MM.1S (cell line): ENCODE measurements around the gene CTSF.

ENCODE experiments used
- EZH2 ChIP-seq: fragments of 300-600 bp; sonication (generic); optimal IDR thresholded peaks from 2 replicates; pipeline ENCODE3; 2017; ENCODE audit warnings: low read depth, mild to moderate bottlenecking, antibody characterized with exemption, low read length, mixed read lengths
- EZH2phosphoT487 ChIP-seq: fragments of 300-600 bp; sonication (generic); IDR thresholded peaks from 2 replicates; pipeline ENCODE4 v1.6.1; 2018; ENCODE audit warnings: antibody characterized with exemption, low read length
- TF ChIP-seq, protein P1 (sequence below): fragments of 300-600 bp; sonication (generic); IDR thresholded peaks from 2 replicates; pipeline ENCODE4 v1.5.1; 2016; ENCODE audit warnings: antibody characterized with exemption, low read length, mixed read lengths

DNA sequence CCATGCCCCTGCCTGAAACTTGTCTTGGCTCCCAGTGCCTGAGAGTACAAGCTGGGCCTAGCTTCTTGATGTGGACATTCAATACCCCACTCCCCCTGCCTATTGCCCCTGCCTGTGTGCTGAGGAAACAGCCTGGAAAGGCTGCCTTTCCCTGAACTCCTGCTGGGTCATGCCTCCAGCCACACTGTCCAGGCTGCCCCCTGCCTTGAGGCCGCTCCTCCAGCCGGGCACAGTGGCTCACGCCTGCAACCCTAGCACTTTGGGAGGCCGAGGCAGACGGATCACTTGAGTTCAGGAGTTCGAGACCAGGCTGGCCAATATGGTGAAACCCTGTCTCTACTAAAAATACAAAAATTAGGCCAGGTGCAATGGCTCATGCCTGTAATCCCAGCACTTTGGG, 34.7 kb upstream of the CTSF start:
- TF ChIP-seq EZH2phosphoT487 (no peak), EZH2 (no peak)
- TF ChIP-seq, protein P1, sequence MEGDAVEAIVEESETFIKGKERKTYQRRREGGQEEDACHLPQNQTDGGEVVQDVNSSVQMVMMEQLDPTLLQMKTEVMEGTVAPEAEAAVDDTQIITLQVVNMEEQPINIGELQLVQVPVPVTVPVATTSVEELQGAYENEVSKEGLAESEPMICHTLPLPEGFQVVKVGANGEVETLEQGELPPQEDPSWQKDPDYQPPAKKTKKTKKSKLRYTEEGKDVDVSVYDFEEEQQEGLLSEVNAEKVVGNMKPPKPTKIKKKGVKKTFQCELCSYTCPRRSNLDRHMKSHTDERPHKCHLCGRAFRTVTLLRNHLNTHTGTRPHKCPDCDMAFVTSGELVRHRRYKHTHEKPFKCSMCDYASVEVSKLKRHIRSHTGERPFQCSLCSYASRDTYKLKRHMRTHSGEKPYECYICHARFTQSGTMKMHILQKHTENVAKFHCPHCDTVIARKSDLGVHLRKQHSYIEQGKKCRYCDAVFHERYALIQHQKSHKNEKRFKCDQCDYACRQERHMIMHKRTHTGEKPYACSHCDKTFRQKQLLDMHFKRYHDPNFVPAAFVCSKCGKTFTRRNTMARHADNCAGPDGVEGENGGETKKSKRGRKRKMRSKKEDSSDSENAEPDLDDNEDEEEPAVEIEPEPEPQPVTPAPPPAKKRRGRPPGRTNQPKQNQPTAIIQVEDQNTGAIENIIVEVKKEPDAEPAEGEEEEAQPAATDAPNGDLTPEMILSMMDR: no peak
